H1 (cell line): ENCODE measurements around the gene RBCK1. TPM values are rescaled to one million over a fixed set of nuclear protein-coding genes. Genes with fewer than 3 reads are reported as not detected.

Source experiments
- CHD7 ChIP-seq: fragments of 300-600 bp; sonication (generic); IDR thresholded peaks from 2 replicates; pipeline ENCODE4 v1.7.1; 2012; ENCODE audit warnings: low read length, moderate library complexity, mild to moderate bottlenecking, inconsistent platforms; ENCODE audit not compliant: insufficient replicate concordance
- E2F6 ChIP-seq: IDR thresholded peaks from 2 replicates; pipeline ENCODE4 v1.6.1; 2012; ENCODE audit warnings: inconsistent platforms
- GABPA ChIP-seq: IDR thresholded peaks from 2 replicates; pipeline ENCODE4 v1.6.1; 2011; ENCODE audit warnings: mild to moderate bottlenecking, low read length, moderate library complexity, borderline replicate concordance; ENCODE audit not compliant: insufficient read depth
- JUN ChIP-seq: IDR thresholded peaks from 2 replicates; pipeline ENCODE4 v1.6.1; 2011; ENCODE audit warnings: low read depth, mild to moderate bottlenecking, improper control_type of control experiment, low read length
- MAX ChIP-seq: IDR thresholded peaks from 2 replicates; pipeline ENCODE4 v1.6.1; 2012; ENCODE audit warnings: inconsistent platforms
- NANOG ChIP-seq: IDR thresholded peaks from 2 replicates; pipeline ENCODE4 v1.6.1; 2011; ENCODE audit warnings: low read length, low read depth, mild to moderate bottlenecking, inconsistent platforms; ENCODE audit not compliant: insufficient read depth, poor library complexity, severe bottlenecking
- POLR2AphosphoS5 ChIP-seq: IDR thresholded peaks from 2 replicates; pipeline ENCODE4 v1.6.1; 2011; ENCODE audit warnings: low read depth, low read length
- SIN3A ChIP-seq, 2 experiments: IDR thresholded peaks in 1 of 2; conservative IDR thresholded peaks in 1 of 2; 2 replicates each; pipeline ENCODE4 v1.6.1; 2011 to 2012; ENCODE audit warnings: low read length in 2 of 2, improper control_type of control experiment in 1 of 2, low read depth in 1 of 2, mild to moderate bottlenecking in 1 of 2
- YY1 ChIP-seq: IDR thresholded peaks from 2 replicates; pipeline ENCODE4 v1.6.1; 2011; ENCODE audit warnings: low read depth, mild to moderate bottlenecking, low read length
- polyA plus RNA-seq, 7 experiments: library from polyadenylated mRNA; depleted of rRNA in 3 of 7; stranded (reverse) in 5 of 7; unstranded in 2 of 7; fragments of >200 nt in 5 of 7; fragments of 200-250 nt in 2 of 7; gene quantifications; 1 replicate in 5 of 7; 2 replicates in 1 of 7; 4 replicates in 1 of 7; pipeline versions ENCODE4 v1.2.1 to v1.2.3, GENCODE V29; 2011 to 2013; ENCODE audit warnings: missing spikeins in 2 of 7, mixed read lengths in 2 of 7
- total RNA-seq: library from RNA; stranded (reverse); fragmentation: NEBNext Ultra II Directional; extraction: Animal tissue kit (Norgen Biotek cat#: 25700); gene quantifications from 2 replicates; pipeline ENCODE4 v1.2.1, GENCODE V29; 2021

Gene RBCK1
- total and polyA plus RNA-seq, 2 of the 8 experiments (the other 6 are each of a cell fraction or from before 2014, with no cell fraction given): 43.1 to 54.7 TPM

GRCh38 chr20:420166-420620 lies 12.1 kb downstream of the RBCK1 start (continued):
- TF ChIP-seq CHD7 (no peak), YY1 (no peak), POLR2AphosphoS5 (no peak), NANOG (no peak), MAX (no peak), SIN3A (conservative IDR thresholded peaks at IDR 0.05 in 1 of 2, IDR thresholded peaks at IDR 0.05 in 1 of 2; ENCODE audit: low read depth in 1 of 2, low read length in 2 of 2) (no peak), E2F6 (no peak), GABPA (no peak), JUN (no peak)
